Mammary epithelial cell (primary cell): ENCODE data around the gene SVIL.

Experiments
- CTCF ChIP-seq, 2 donors: IDR thresholded peaks in 1 of 2; conservative IDR thresholded peaks in 1 of 2; 2 replicates each; pipeline ENCODE4 v1.5.1; 2011 to 2012; ENCODE audit warnings: inconsistent platforms in 2 of 2, low read length in 2 of 2, mild to moderate bottlenecking in 2 of 2, control low read depth in 1 of 2, low read depth in 1 of 2; ENCODE audit not compliant: insufficient read depth in 1 of 2; ENCODE audit errors: extremely low read depth in 1 of 2
- EZH2 ChIP-seq: IDR thresholded peaks from 2 replicates; pipeline ENCODE4 v1.6.1; 2012; ENCODE audit warnings: low read length, inconsistent platforms, borderline replicate concordance

DNA sequence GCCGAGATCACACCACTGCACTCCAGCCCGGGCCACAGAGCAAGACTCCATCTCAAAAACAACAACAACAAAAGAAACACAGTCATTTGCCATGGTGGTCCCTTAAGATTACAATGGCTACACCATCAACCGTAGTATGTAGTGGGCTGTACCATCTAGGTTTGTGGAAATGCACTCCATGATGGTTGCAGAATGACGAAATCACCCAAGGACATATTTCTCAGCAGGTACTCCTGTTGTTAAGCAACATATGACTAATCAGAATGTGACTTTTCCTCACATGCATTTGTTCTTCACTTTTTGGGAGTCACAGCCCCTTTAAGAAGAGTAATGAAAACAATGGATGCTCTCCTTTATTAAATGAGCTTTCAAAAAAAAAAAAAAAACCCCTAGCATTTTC, 11.0 kb downstream of the SVIL start:
- TF ChIP-seq CTCF (conservative IDR thresholded peaks at IDR 0.05 in 1 of 2, IDR thresholded peaks at IDR 0.05 in 1 of 2; ENCODE audit: extremely low read depth in 1 of 2, insufficient read depth in 1 of 2, low read depth in 1 of 2, low read length in 2 of 2) (no peak), EZH2 (no peak)
